Vagina (tissue), 2 donors: ENCODE measurements around the gene SPDYE4.

Source experiments
- CTCF ChIP-seq, 3 experiments: fragments of 450-650 bp in 2 of 3; fragments of 200-600 bp in 1 of 3; sonication (generic) in 1 of 3; IDR thresholded peaks; one replicate each; pipeline ENCODE4 v1.5.1; 2017 to 2019; ENCODE audit warnings: antibody characterized with exemption in 3 of 3, mild to moderate bottlenecking in 2 of 3, moderate library complexity in 2 of 3
- POLR2A ChIP-seq, 2 donors: fragments of 450-650 bp; IDR thresholded peaks; one replicate each; pipeline ENCODE4 v1.6.1; 2017; ENCODE audit warnings: antibody characterized with exemption in 2 of 2, mild to moderate bottlenecking in 2 of 2, moderate library complexity in 2 of 2
- POLR2AphosphoS5 ChIP-seq, 2 donors: sonication (generic); formaldehyde crosslinking; IDR thresholded peaks; one replicate each; pipeline ENCODE4 v1.9.0; 2017; ENCODE audit warnings: antibody characterized with exemption in 2 of 2, mild to moderate bottlenecking in 2 of 2, low read depth in 1 of 2; ENCODE audit not compliant: insufficient read depth in 1 of 2

- TF ChIP-seq POLR2A (IDR thresholded peaks at IDR 0.05) (no peak), CTCF (IDR thresholded peaks at IDR 0.05) (no peak), POLR2AphosphoS5 (IDR thresholded peaks at IDR 0.05; ENCODE audit: insufficient read depth in 1 of 2, low read depth in 1 of 2) (no peak)
Observed at GRCh38 chr17:8701221-8701620, 57.1 kb downstream of the SPDYE4 start.
